Ovary (tissue), 9 donors: ENCODE measurements around the gene CTNNAL1. TPM values are rescaled to one million over a fixed set of nuclear protein-coding genes. Genes with fewer than 3 reads are reported as not detected.

Experiments
- DNase-seq, 5 donors: peaks; one replicate each; pipeline ENCODE4 v3.0.0-alpha.2; 2019 to 2020
- H3K27ac ChIP-seq, 2 donors: fragments of 200-600 bp; one replicate each; pipeline versions ENCODE4 v1.5.1 to v1.8.0; 2019 to 2022
- H3K27me3 ChIP-seq: fragments of 200-600 bp; one replicate; pipeline ENCODE4 v1.8.0; 2022
- H3K36me3 ChIP-seq: fragments of 200-600 bp; sonication (generic); one replicate; pipeline ENCODE4 v1.5.1; 2019
- H3K4me1 ChIP-seq: one replicate; pipeline ENCODE4 v1.8.1; 2013; ENCODE audit warnings: mild to moderate bottlenecking, moderate library complexity; ENCODE audit not compliant: insufficient read depth
- H3K4me3 ChIP-seq: fragments of 200-600 bp; sonication (generic); one replicate; pipeline ENCODE4 v1.5.1; 2017
- H3K9me3 ChIP-seq, 2 donors: fragments of 200-600 bp in 1 of 2; sonication (generic) in 1 of 2; one replicate each; pipeline versions ENCODE4 v1.5.1 to v1.8.1; 2013 to 2019; ENCODE audit warnings: mild to moderate bottlenecking in 1 of 2, moderate library complexity in 1 of 2
- EP300 ChIP-seq: sonication (generic); formaldehyde crosslinking; IDR thresholded peaks from one replicate; pipeline ENCODE4 v1.6.1; 2017; ENCODE audit warnings: antibody characterized with exemption
- POLR2A ChIP-seq: fragments of 450-650 bp; IDR thresholded peaks from one replicate; pipeline ENCODE4 v1.6.1; 2017; ENCODE audit warnings: antibody characterized with exemption, mild to moderate bottlenecking, moderate library complexity
- WGBS, 3 donors: extraction: QIAGEN DNeasy Blood & Tissue Kit in 1 of 3; methylation state at CpG; one replicate each; pipeline versions ENCODE4 v1.1.5 to v1.1.7; 2013 to 2017; 5-methylcytosine and 5-hydroxymethylcytosine counted together
- intact Hi-C, 4 donors: fragments of 100-400 bp; cut with DNase I; formaldehyde crosslinking; loops; one replicate each; pipeline versions ENCODE4 v1.11.0 to v1.15.1; 2022 to 2023
- polyA plus RNA-seq, 2 donors: library from polyadenylated mRNA; stranded (reverse); fragments of 200-250 nt in 1 of 2; fragments of 350-450 nt in 1 of 2; fragmentation: Illumina TruSeq in 1 of 2; extraction: RNeasy Lipid Tissue Mini Kit (QIAGEN cat#74804) in 1 of 2; gene quantifications; one replicate each; pipeline ENCODE4 v1.2.3, GENCODE V29; 2013 to 2014
- total RNA-seq, 7 donors: library from RNA; depleted of rRNA in 2 of 7; stranded (reverse); fragments of >200 nt in 2 of 7; fragmentation: NEBNext Ultra II Directional in 3 of 7; extraction: Animal tissue kit (Norgen Biotek cat#: 25700) in 3 of 7; gene quantifications; one replicate each; pipeline versions ENCODE4 v1.1.0 to v1.2.4, GENCODE V29; 2016 to 2023
- TF ChIP-seq, protein P1 (sequence below), 3 donors: fragments of 450-650 bp in 2 of 3; fragments of 200-600 bp in 1 of 3; IDR thresholded peaks; one replicate each; pipeline versions ENCODE4 v1.5.1 to v1.8.0; 2016 to 2022; ENCODE audit warnings: antibody characterized with exemption in 3 of 3, mild to moderate bottlenecking in 1 of 3
- donor health status: DM: no; HTN: no; CAD: no; lungs with moderate emphysema.
- donor health status: DM: no; HTN: no; CAD: no.
- donor health status: Bipolar disorder and iron deficiency.
- donor health status: DM: yes; HTN: yes; CAD: no.
- donor health status: DM: no; HTN: no; CAD: no.
- donor health status: DM: yes; HTN: yes; CAD: no.

Gene CTNNAL1
- total and polyA plus RNA-seq, 9 donors: 82.4 to 238 (median 137) TPM

- intact Hi-C loops: no loop called here
- no peaks in the 10 kb centered on the region for H3K27me3 ChIP-seq
- no peaks in the 10 kb centered on the region for H3K36me3 ChIP-seq
- no peaks in the 10 kb centered on the region for H3K9me3 ChIP-seq
- peaks cover 18% of the 10 kb centered on the region for H3K4me1 ChIP-seq
- no peak for DNase-seq
- 60 to 81% (median 73%) methylated on average over 6 of the region's 6 CpGs for WGBS, 3 donors
- no peak overlapping the region for H3K4me3 ChIP-seq
- no peak for TF ChIP-seq EP300
- TF ChIP-seq, protein P1, sequence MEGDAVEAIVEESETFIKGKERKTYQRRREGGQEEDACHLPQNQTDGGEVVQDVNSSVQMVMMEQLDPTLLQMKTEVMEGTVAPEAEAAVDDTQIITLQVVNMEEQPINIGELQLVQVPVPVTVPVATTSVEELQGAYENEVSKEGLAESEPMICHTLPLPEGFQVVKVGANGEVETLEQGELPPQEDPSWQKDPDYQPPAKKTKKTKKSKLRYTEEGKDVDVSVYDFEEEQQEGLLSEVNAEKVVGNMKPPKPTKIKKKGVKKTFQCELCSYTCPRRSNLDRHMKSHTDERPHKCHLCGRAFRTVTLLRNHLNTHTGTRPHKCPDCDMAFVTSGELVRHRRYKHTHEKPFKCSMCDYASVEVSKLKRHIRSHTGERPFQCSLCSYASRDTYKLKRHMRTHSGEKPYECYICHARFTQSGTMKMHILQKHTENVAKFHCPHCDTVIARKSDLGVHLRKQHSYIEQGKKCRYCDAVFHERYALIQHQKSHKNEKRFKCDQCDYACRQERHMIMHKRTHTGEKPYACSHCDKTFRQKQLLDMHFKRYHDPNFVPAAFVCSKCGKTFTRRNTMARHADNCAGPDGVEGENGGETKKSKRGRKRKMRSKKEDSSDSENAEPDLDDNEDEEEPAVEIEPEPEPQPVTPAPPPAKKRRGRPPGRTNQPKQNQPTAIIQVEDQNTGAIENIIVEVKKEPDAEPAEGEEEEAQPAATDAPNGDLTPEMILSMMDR (IDR thresholded peaks at IDR 0.05): no peak
- no peak for TF ChIP-seq POLR2A
- H3K27ac ChIP-seq: no peak overlapping the region
Observed at GRCh38 chr9:109020581-109021511, 7.5 kb upstream of the CTNNAL1 start.

DNA sequence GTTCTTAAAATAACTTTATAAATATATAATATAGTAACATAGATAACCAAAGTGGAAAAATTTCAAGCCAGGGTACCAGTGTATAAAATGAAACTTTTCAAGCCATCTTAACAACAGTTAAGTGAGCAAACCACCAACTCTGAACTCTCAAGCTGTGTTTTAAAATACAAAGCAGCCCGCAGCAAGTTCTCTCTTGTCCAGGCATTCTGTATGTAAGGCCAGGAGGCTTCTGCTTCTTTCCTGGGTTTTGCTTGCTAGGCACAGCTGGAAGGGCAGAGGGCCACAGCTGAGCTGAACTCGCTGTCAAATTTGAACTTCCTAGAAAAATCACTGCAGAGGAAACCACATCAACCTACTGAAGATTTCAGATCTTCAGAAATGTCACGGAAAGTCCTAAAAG is 6.8 kb upstream of the CTNNAL1 start:
- 55 to 91% (median 70%) methylated on average over 3 of the region's 3 CpGs for WGBS, 3 donors
- Histone ChIP-seq H3K27me3 (no peaks in the 10 kb centered on the region), H3K9me3 (no peaks in the 10 kb centered on the region), H3K27ac (no peak overlapping the region), H3K4me3 (no peak overlapping the region), H3K36me3 (no peaks in the 10 kb centered on the region), H3K4me1 (peaks cover 16% of the 10 kb centered on the region)
- no peak for TF ChIP-seq EP300
- TF ChIP-seq, protein P1 (IDR thresholded peaks at IDR 0.05): no peak
- TF ChIP-seq POLR2A: no peak
- DNase-seq: no peak
- intact Hi-C loops: no loop called here

DNA sequence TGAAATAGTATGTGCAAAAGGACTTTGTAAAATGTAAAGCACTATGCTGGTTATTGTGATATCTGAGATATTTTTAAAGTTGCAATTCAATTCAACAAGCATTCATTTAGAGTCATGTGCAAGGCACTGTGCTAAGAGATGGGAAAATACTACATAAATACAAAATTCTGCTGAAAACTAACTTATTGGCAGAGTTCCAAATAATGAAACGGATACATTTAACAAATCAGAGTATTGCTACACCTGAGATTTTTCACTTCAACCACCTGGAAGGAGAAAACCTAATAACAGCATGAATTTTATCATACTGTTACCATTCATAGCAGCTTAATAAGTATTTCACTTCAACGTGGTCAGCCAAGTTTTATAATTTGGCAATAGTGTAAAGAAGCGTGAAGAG is 6.1 kb upstream of the CTNNAL1 start:
- Histone ChIP-seq H3K9me3 (no peaks in the 10 kb centered on the region), H3K27me3 (no peaks in the 10 kb centered on the region), H3K36me3 (no peaks in the 10 kb centered on the region), H3K4me3 (no peak overlapping the region), H3K27ac (no peak overlapping the region), H3K4me1 (peaks cover 20% of the 10 kb centered on the region)
- TF ChIP-seq EP300: no peak
- TF ChIP-seq, protein P1 (IDR thresholded peaks at IDR 0.05): no peak
- no peak for TF ChIP-seq POLR2A
- no peak for DNase-seq
- 53 to 61% (median 59%) methylated on average over 3 of the region's 3 CpGs for WGBS, 3 donors
- intact Hi-C loops: loop anchor here in 3 of 4 donors (10.0 kb wide), 1 partner anchor 95 kb away; the partner anchor contains the start of gene TMEM245 (in 3 of the 3)

GRCh38 chr9:109017493-109017892 is 4.2 kb upstream of the CTNNAL1 start:
- H3K27ac ChIP-seq: no peak overlapping the region
- no peaks in the 10 kb centered on the region for H3K27me3 ChIP-seq
- H3K4me1 ChIP-seq: peaks cover 21% of the 10 kb centered on the region
- 87 to 93% (median 92%) methylated on average over 6 of the region's 6 CpGs for WGBS, 3 donors
- H3K9me3 ChIP-seq: no peaks in the 10 kb centered on the region
- intact Hi-C loops: loop anchor here in 3 of 4 donors (10.0 kb wide), 1 partner anchor 97 kb away; the partner anchor contains the start of gene TMEM245 (in 3 of the 3)
- DNase-seq: no peak
- H3K4me3 ChIP-seq: no peak overlapping the region
- TF ChIP-seq EP300 (no peak), POLR2A (no peak)
- TF ChIP-seq, protein P1 (IDR thresholded peaks at IDR 0.05): no peak
- H3K36me3 ChIP-seq: no peaks in the 10 kb centered on the region
